NCI-H345 treated with DMSO at 0.1 percent for 48 hours (cell line): ENCODE results near the gene IL17RD.

Experiments used
- DNase-seq: peaks from one replicate; lab custom pipeline; 2025; ENCODE audit not compliant: unreplicated experiment; lab: John Stamatoyannopoulos, UW

IL17RD gene

DNA sequence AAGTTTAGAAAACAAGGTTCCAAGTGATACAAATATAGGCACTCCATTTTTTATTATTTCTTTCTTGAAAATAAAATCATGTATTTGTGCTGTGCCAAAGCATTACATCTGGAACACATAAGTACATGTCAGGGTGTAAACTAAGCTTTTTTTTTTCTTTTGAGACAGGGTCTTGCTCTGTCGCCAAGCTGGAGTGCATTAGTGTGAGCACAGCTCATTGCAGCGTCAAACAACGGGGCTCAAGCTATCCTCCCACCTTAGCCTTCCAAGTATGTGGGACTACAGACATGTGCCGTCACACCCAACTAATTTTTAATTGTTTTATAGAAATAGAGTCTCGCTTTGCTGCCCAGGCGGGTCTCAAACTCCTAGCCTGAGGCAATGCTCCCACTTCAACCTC is 95.7 kb downstream of the IL17RD start:
- DNase-seq: no peak

DNA sequence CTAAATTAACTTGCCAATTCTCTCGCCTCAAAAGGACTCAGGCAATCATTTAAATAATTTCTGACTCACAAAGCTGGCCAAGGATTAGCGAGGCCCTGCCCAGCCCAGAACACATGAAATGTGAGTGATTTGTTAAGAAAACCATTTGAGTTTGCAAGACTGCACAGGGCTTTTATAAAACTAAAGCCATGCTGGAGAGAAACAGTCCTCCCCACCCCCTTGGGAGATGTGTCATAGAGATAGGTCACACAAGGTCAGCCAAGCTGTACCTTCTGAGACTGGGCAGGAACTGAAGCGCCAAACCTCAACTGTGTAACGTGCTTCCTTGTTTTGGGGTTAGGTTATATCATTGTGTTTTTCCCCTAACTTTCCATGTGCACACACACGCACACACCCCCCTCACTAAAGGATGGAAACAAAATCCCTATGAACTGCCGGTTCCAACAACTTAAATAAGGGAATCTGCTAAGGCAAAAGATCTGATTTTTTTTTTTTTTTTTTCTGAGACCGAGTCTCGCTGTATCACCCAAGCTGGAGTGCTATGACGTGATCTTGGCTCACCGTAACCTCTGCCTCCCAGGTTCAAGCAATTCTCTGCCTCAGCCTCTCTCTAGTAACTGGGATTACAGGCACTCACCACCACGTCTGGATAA is 96.6 kb downstream of the IL17RD start:
- DNase-seq: no peak

DNA sequence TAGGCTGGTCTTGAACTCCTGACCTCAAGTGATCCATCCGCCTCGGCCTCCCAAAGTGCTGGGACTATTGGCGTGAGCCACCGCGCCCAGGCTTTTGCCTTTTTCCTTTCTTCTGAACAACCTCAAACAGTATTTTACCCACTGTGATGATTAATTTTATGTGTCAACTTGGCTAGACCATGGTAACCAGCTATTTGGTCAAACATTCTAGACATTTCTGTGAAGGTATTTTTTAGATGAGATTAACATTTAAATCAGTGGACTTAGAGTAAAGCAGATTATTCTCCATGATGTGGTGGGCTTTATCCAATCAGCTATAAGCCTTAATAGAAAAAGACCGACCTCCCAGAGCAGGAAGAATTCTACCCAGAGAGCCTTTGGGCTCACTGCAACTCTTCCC is 98.7 kb downstream of the IL17RD start:
- no peak for DNase-seq

DNA sequence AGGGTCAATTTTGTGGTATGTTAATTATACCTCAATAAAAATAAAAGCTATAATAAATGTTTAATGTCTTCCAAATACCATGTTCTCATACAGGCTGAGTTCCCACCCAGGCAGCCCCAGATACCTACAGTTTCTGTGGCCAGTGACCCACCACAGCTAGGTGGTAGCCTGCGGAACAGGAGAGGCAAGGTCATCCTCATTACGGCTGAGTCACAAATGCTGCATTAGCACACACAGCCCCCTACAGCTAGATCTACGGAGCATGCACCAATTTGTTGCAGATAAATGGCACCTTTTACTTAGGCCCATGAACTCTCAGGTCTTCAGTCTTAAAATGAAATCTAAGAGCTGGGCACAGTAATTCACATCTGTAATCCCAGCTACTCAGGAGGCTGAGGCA is 99.6 kb downstream of the IL17RD start:
- DNase-seq: no peak

DNA sequence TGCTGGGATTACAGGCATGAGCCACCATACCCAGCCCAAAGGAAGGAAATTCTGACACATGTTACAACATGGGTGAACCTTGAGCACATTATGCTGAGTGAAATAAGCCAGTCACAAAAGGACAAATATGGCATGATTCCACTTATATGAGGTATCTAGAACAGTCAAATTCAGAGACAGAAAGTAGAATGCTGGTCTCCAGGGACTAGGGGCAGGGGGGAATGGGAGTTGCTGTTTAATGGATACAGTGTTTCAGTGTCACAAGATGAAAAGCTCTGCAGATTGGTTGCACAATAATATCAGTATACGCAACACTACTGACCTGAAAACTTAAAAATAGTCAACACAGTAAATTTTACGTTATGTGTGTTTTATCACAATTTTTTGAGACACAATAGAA is 100.6 kb downstream of the IL17RD start:
- DNase-seq: no peak

DNA sequence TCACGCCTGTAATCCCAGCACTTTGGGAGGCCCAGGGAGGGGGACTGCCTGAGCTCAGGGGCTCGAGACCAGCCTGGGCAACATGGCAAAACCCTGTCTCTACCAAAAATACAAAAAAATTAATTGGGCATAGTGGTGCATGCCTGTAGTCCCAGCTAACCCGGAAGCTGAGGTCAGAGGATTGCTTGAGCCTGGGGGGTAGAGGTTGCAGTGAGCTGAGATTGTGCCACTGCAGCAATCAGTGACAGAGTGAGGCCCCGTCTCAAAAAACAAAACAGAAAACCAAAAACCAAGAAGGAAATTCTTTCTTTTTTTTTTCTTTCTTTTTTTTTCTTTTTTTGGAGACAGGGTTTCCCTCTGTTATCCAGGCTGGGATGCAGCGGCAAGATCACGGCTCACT is 101.2 kb downstream of the IL17RD start:
- DNase-seq: no peak

DNA sequence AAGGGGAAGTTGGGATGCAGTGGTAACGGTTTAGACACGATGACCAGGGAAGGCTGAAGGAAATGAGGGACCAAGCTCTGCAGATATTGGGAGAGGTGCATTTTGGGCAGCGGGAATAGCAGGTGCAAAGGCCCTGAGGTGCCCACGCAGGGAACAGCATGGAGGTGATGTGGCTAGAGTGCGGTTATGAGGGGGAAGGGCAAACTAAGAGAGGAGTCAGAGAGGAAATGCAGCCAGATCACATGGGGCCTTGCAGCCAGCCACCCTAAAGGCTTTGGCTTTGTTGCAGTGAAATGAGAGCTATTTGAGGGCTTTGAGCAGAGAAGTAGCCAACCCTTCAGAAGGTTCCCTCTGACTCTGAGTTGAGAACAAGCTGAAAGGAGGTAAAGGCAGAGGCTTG is 102.1 kb downstream of the IL17RD start:
- DNase-seq: no peak

DNA sequence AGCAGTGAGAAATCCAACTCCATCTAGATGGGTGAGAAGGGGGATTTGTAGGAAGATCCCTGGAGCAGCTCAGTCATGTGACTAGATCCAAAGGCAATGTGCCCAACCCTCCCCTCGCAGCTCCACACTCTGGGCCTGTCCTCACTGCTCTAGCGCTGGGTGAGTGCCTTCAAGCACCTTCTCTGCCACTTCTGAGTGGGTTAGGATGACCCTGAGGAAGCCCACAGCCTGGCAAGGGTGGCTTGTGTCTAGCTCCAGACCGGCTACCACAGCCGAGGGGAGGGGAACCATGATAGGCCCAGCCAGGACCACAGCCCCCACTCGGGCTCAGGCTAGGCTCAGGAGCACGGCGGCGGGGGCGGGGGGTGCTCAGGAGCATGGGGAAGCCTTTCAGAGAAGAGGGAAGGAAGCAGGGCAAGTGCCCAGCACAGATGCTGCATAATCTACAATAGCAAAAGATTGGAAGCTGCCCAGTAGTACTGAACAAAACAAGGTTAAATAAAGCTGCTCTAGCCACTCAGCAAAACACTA is 103.0 kb downstream of the IL17RD start:
- no peak for DNase-seq

DNA sequence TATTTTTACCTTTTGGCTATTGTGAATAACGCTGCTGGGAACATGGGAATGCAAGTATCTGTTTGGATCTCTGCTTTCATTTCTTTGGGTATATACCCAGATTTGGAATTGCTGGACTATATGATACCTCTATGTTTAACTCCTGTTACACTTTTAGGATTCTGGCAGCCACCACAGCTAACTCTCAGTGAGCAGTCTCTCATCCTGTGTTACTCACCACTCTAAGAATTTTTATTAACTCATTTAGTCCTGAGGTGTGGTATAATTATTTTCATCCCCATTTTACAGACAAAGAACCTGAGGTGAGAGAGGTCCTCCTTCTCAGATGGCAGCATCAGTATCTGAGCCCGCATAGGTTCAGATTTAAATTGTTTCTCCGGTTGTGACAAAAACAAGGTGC is 103.6 kb downstream of the IL17RD start:
- DNase-seq: no peak

DNA sequence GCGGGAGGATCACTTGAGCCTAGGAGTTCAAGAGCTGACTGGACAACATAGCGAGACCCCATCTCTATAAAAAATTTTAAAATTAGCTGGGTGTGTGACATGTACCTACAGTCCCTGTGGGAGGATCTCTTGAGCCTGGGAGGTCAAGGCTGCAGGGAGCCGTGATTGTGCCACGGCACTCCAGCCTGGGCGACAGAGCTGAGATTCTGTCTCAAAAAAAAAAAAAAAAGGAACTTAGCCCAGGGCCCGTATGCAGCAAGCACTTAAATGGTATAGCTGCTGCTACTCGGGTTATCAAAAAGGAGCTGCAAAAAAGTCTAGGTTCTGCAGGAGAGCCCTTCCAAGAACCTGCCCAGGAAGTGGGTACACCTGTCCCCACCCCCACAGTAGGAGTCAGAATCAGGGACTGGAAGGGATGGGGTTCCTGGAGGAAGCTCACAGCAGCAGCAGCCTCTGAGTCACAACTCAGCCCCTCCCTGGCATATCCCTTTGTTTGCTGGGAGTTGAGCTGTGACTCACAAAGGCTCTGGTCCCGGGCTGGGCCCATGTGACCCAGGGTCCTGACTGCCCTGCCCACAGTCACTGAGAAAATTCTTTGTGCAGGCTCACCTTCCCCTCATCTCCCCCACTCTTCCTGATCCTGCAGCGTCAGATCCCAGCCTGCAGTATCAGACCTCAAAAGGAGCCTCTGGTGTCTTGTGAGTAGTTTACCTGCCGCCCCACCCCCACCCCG is 104.9 kb downstream of the IL17RD start, which contains the start of gene SPATA12:
Gene SPATA12 (plus strand): TSS at position 576 of the 733 bp plus-strand sequence. CDS start 13,031 bp downstream, outside the sequence.
- no peak for DNase-seq

DNA sequence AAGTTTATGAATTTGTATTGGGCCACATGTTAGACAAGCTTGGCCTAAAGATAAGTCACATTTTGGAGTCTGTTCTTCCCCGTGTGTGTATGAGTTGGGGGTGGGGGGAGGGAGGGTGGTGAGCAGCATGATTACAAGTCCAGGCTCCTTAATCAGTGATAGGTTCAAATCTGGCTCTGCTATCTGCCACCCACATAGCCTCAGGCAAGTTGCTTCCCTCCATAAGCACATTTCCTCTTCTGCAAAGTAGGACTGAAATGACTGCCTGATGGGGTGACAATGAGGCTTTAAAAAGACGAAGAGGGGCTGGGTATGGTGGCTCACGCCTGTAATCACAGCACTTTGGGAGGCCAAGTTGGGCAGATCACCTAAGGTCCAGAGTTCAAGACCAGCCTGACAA is 105.7 kb downstream of the IL17RD start:
- no peak for DNase-seq

DNA sequence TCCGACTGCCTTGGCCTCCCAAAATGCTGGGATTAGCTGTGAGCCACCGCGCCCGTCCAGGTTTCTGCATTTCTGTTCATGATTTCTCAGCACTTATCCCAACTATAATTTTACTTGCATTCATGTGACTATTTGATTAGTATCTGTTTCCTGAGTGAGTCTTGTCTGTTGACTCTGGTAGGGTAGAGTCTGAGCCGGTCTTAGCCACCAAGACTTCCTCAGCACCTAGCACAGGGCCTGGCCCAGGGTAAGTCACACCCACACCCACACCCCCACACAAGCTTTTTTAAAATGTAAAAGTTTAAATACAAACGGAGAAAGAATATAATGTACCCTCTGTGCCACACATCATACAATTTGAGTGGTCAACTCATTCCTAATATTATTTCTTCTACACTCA is 107.8 kb downstream of the IL17RD start:
- no peak for DNase-seq

DNA sequence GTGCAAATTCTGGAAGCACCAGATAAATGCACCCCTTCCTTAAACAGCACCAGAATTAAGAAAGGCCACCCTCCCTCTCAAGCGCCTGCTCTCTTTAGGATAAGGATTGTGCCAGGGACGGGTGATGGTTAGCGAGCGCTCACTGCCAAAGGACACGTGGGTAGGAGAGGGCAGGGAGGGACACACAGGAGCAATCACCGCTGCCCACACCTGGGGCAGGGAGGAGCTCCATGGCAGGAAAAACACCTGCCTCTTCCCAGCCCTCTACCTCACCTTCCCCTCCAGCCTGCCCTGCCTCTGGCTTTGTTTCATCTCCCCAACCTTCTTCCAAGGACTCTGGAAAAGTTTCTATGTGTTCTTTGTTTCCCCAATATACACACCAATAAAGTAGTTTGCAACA is 112.0 kb downstream of the IL17RD start:
- DNase-seq: no peak

DNA sequence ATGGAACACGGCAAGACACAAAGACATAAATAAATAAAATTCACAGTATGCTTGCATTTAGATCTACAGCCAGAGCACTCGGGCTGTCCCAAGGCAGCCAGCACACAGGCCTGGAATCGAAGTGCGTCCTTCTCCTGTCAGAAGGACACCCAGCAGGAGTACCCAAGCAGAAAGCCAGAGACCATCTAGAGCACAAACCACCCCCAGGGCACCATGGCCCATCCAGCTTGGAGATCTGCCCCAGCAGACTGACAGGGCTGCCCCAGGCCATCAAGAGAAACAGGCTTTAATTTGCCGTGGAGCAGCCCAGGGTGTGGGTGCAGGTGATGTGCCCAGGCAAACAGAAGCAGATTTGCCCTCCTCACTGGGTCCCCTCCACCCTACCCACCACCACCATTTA is 112.5 kb downstream of the IL17RD start:
- DNase-seq: no peak

DNA sequence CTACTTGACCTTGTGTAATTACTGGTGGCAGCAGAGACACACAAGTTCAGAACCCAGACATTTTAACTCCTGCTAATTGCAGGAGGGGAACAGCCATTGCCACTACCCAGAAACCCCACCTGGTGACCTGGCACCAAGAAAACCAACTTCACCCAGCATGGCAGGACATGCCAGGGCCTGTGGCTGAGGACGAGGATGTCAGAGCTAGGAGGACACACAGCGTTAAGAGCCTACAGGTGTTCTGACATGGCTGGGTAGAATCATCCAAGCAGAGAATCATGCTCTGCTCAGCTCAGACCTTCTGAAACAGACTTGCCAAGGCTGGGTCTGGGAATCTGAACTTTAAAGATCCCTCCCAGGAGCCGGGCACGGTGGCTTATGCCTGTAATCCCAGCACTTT is 116.4 kb downstream of the IL17RD start:
- peak; percentile 31 for DNase-seq

DNA sequence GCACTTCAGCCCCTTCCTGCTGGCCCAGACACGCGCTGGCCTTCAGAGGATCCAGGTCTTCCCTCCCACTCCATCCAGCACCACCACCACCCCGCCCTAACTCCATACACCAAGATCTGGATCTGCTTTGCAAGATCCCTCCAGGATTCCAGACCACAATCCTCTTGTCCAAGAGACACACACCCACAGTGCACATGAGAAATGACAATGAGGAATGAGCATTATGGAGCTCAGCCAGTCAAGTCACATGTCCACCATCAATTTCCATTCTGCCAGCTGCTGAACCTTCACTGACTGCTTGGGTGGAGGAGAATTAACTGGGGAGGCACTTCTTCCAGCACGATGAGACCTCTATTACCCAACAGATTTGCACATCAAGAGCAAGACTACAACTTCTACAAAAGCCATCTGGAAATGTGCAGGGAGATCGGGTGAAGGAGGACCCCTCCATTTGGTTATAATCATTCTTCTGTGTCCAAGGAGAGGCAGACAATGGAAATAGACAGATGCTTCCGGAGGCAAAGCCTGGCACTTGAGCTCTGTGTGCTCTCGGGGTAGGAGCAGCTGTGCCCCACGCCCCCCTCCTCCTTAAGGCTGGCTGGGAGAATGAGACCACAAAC is 117.0 kb downstream of the IL17RD start:
- peak; percentile 48 for DNase-seq

DNA sequence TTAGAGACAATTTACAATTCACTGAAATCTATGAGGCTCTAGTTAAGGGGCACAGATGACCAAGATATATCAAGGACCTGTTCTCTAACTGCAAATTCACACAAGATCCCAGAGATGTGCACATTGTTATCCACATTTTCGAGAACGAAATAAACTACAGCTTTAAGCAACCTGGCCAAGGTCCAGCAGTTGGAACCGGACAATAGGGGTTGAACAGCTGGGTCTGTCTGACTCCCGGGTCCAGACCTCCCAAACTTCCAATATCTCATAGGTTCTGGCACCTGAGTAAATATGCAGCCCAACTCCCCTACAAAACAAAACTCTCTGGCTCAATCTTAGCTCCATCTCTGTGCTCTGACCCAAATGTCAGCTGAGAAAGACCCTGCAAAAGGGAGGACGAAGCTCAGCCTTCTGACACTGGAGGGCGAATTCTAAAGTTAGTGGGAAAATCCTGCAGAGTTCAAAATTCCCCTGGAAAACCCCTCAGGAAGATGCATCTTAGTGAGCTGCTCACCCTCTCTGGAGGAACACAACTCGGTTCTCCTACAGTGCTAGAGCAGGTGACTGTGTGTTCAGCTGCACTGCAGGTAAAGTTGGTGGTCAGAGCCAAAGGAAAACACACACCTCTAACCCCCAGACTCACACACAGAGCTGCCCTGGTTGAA is 118.9 kb downstream of the IL17RD start:
- no peak for DNase-seq

DNA sequence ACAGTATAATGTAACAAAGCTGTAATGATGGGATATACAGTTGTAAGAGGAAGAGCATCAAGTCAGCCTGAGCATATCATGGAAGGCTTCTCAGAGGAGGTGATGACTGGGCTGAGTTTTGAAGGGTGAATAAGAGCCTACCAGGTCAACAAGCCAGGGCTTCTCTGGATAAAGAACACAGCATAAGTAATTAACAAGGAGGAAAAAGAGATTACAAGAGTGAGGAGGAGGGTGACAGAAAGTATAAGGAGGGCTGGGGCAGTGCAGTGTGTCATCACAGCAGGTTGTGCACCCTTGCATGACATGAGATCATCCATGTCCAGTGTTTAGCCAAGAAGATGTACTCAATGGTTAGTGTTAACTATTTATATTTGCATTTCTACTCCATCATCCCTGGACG is 121.6 kb downstream of the IL17RD start:
- DNase-seq: no peak

DNA sequence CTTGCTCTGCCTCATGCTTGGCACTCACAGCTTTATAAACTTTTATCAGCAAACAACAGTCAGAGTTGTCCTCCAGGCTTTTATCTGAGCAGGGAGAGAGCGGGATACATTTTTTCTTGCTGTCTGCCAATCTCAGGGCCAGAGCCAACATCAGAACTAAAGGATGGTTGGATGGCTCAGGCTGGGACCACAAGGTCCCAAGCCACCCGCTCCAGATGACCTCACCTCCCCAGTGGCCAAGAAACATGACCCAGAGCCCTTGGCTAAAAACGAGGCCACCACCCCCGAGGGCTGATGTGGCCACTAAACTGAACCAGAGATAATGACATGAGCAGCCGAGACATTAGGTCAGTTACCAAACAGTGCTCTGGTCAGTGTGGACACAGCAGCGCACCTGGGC is 123.5 kb downstream of the IL17RD start:
- no peak for DNase-seq
